HCT116 (cell line): Measurements from ENCODE around the gene PPM1H. TPM values are rescaled to one million over a fixed set of nuclear protein-coding genes. Genes with fewer than 3 reads are reported as not detected.

Source experiments
- ATAC-seq: fragments of 200-7000 bp; cut with Tn5 transposase; 2 replicates; pipeline ENCODE4 v1.9.1; 2020; ENCODE audit warnings: mild to moderate bottlenecking, moderate library complexity
- BruUV-seq: library from RNA; stranded (reverse); fragments of 400-500 nt; replicated peaks from 2 replicates; lab custom pipeline; 2021; lab: Mats Ljungman, UMichigan
- CTCF ChIA-PET: fragments of 300-600 bp; sonication (Branson Sonifier 250); formaldehyde crosslinking; loops from one replicate; lab custom pipeline; 2021; ENCODE audit warnings: antibody characterized with exemption; lab: Charles Lee
- POLR2A ChIA-PET: fragments of 300-600, 350-600 bp; sonication (Branson Sonifier 250); formaldehyde crosslinking; loops from one replicate; lab custom pipeline; 2021; ENCODE audit warnings: antibody characterized with exemption; lab: Charles Lee
- RAD21 ChIA-PET, 2 experiments: fragments of 300-600 bp; sonication (Branson Sonifier 250); formaldehyde crosslinking; loops; one replicate each; lab custom pipeline; 2023; ENCODE audit warnings: low total read pairs in 2 of 2; ENCODE audit not compliant: uncharacterized antibody in 2 of 2, unreplicated experiment in 2 of 2, low non-redundant PET in 1 of 2; lab: Charles Lee
- DNase-seq: peaks from one replicate; pipeline ENCODE4 v3.0.0-alpha.2; 2010; ENCODE audit warnings: low read depth, low spot score
- H2AFZ ChIP-seq: fragments of 200-600 bp; shearing (Covaris generic), sonication (generic); 2 replicates; pipeline ENCODE4 v1.6.1; 2017; ENCODE audit warnings: low read depth, mixed run types, mixed read lengths, antibody characterized with exemption, low read length; ENCODE audit not compliant: poor library complexity, severe bottlenecking
- H3K27ac ChIP-seq: 2 replicates; pipeline ENCODE4 v1.5.1; 2012; ENCODE audit warnings: low read depth, low read length
- H3K27me3 ChIP-seq: fragments of 200-600 bp; sonication (generic); 2 replicates; pipeline ENCODE4 v1.6.1; 2016; ENCODE audit warnings: mixed run types, low read length, mixed read lengths; ENCODE audit not compliant: insufficient read depth
- H3K36me3 ChIP-seq, 2 experiments: fragments of 200-500 bp in 1 of 2; fragments of 200-600 bp in 1 of 2; sonication (Bioruptor generic) in 1 of 2; sonication (generic) in 1 of 2; 2 replicates each; pipeline versions ENCODE4 v1.5.1 to v1.6.1; 2014 to 2016; ENCODE audit warnings: low read length in 2 of 2, inconsistent platforms in 1 of 2, mixed read lengths in 1 of 2, mixed run types in 1 of 2; ENCODE audit not compliant: insufficient read depth in 2 of 2, control insufficient read depth in 1 of 2
- H3K4me1 ChIP-seq, 2 experiments: fragments of 200-600 bp in 1 of 2; sonication (generic) in 1 of 2; 2 replicates each; pipeline versions ENCODE4 v1.5.1 to v1.6.1; 2012 to 2017; ENCODE audit warnings: low read length in 2 of 2, inconsistent platforms in 1 of 2, mild to moderate bottlenecking in 1 of 2, mixed read lengths in 1 of 2, mixed run types in 1 of 2, moderate library complexity in 1 of 2; ENCODE audit not compliant: insufficient read depth in 2 of 2, control insufficient read depth in 1 of 2
- H3K4me2 ChIP-seq: fragments of 200-600 bp; sonication (generic); 2 replicates; pipeline ENCODE4 v1.6.1; 2017; ENCODE audit warnings: mixed run types, low read length, mixed read lengths
- H3K4me3 ChIP-seq, 2 experiments: fragments of 200-600 bp in 1 of 2; sonication (generic) in 1 of 2; replicated peaks in 1 of 2; 2 replicates each; pipeline ENCODE4 v1.5.1; 2011 to 2016; ENCODE audit warnings: low read length in 2 of 2, control low read depth in 1 of 2, low read depth in 1 of 2, mild to moderate bottlenecking in 1 of 2, mixed read lengths in 1 of 2, mixed run types in 1 of 2
- H3K79me2 ChIP-seq: fragments of 200-600 bp; sonication (generic); 2 replicates; pipeline ENCODE4 v1.6.1; 2017; ENCODE audit warnings: mild to moderate bottlenecking, mixed run types, low read length, moderate library complexity, mixed read lengths; ENCODE audit not compliant: insufficient read depth
- H3K9ac ChIP-seq: fragments of 200-600 bp; sonication (generic); 2 replicates; pipeline ENCODE4 v1.6.1; 2016; ENCODE audit warnings: low read length, mixed read lengths
- H3K9me2 ChIP-seq: fragments of 200-600 bp; sonication (generic), shearing (Covaris generic); 2 replicates; pipeline ENCODE4 v1.6.1; 2017; ENCODE audit warnings: mixed run types, mild to moderate bottlenecking, moderate library complexity; ENCODE audit not compliant: insufficient read depth
- H3K9me3 ChIP-seq, 2 experiments: fragments of 200-500 bp in 1 of 2; fragments of 200-600 bp in 1 of 2; sonication (Bioruptor generic) in 1 of 2; sonication (generic) in 1 of 2; 2 replicates each; pipeline ENCODE4 v1.6.1; 2014 to 2017; ENCODE audit warnings: low read length in 2 of 2, mixed read lengths in 2 of 2, inconsistent platforms in 1 of 2, low read depth in 1 of 2, mild to moderate bottlenecking in 1 of 2, mixed run types in 1 of 2, moderate library complexity in 1 of 2; ENCODE audit not compliant: control insufficient read depth in 1 of 2, insufficient read depth in 1 of 2
- H4K20me1 ChIP-seq: fragments of 200-600 bp; sonication (generic), shearing (Covaris generic); 2 replicates; pipeline ENCODE4 v1.6.1; 2017; ENCODE audit warnings: mixed run types, mild to moderate bottlenecking, moderate library complexity; ENCODE audit not compliant: insufficient read depth
- CBX3 ChIP-seq: IDR thresholded peaks from 2 replicates; pipeline ENCODE4 v1.6.1; 2012; ENCODE audit warnings: low read depth
- CEBPB ChIP-seq: IDR thresholded peaks from 2 replicates; pipeline ENCODE4 v1.6.1; 2012; ENCODE audit warnings: low read depth
- EGR1 ChIP-seq: IDR thresholded peaks from 2 replicates; pipeline ENCODE4 v1.6.1; 2012; ENCODE audit warnings: low read depth
- EZH2 ChIP-seq: fragments of 200-600 bp; sonication (generic); IDR thresholded peaks from 2 replicates; pipeline ENCODE4 v1.6.1; 2017; ENCODE audit warnings: antibody characterized with exemption, mixed run types
- EZH2phosphoT487 ChIP-seq: fragments of 200-600 bp; IDR thresholded peaks from 2 replicates; pipeline ENCODE4 v1.6.1; 2018; ENCODE audit warnings: antibody characterized with exemption, borderline replicate concordance
- FOSL1 ChIP-seq: IDR thresholded peaks from 2 replicates; pipeline ENCODE4 v1.6.1; 2012; ENCODE audit warnings: low read depth
- JUND ChIP-seq: IDR thresholded peaks from 2 replicates; pipeline ENCODE4 v1.6.1; 2012
- SIN3A ChIP-seq: IDR thresholded peaks from 2 replicates; pipeline ENCODE4 v1.6.1; 2012; ENCODE audit warnings: low read depth
- SRF ChIP-seq: IDR thresholded peaks from 2 replicates; pipeline ENCODE4 v1.6.1; 2012; ENCODE audit warnings: low read depth
- TCF7L2 ChIP-seq: IDR thresholded peaks from 2 replicates; pipeline ENCODE4 v1.7.0; 2011; ENCODE audit warnings: borderline replicate concordance, inconsistent platforms; ENCODE audit not compliant: insufficient read depth, insufficient read length; ENCODE audit errors: extremely low read depth
- intact Hi-C: fragments of 100-400 bp; cut with micrococcal nuclease; formaldehyde crosslinking; loops from 2 replicates; pipeline ENCODE4 v1.10.0; 2022
- total RNA-seq: library from RNA; stranded (reverse); gene quantifications from one replicate; pipeline ENCODE4 v1.2.1, GENCODE V29; 2021; ENCODE audit not compliant: unreplicated experiment
- TF ChIP-seq, protein P1 (sequence below): IDR thresholded peaks from 2 replicates; pipeline ENCODE4 v1.6.1; 2011; ENCODE audit warnings: mild to moderate bottlenecking, low read length, moderate library complexity; ENCODE audit not compliant: insufficient replicate concordance; ENCODE audit errors: extremely low read depth
- TF ChIP-seq, protein P2 (sequence below), 3 experiments: fragments of 200-600 bp in 1 of 3; sonication (generic) in 1 of 3; IDR thresholded peaks in 2 of 3; conservative IDR thresholded peaks in 1 of 3; 2 replicates each; pipeline ENCODE4 v1.5.1; 2012 to 2017; ENCODE audit warnings: low read depth in 2 of 3, low read length in 2 of 3, antibody characterized with exemption in 1 of 3, borderline replicate concordance in 1 of 3, control low read depth in 1 of 3, mild to moderate bottlenecking in 1 of 3, mixed read lengths in 1 of 3, mixed run types in 1 of 3, moderate library complexity in 1 of 3; ENCODE audit not compliant: insufficient read depth in 1 of 3
- TF ChIP-seq, protein P3 (sequence below): IDR thresholded peaks from 2 replicates; pipeline ENCODE4 v1.6.1; 2012; ENCODE audit warnings: low read depth

Gene PPM1H
- total RNA-seq, 1 experiment from 2014 or later: 8.0 TPM

DNA sequence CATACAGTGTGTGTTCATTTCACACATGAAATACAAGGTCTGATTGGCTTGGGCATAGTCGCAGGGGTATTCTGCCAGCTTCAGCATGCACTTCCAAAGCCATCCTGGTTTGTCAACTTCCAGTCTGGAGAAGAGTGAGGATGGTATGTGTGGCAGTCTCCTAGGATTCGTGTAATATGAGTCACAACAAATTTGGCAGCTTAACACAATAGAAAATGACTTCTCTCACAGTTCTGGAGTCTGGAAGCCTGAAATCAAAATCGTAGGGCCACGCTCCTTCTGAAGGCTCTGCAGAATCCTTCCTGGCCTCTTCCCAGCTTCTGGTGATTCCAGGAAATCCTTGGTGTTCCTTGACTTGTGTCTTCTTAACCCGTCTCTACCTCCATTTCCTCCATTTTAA lies 167.5 kb downstream of the PPM1H start:
- Histone ChIP-seq H3K9ac (no peak overlapping the region), H2AFZ (no peak overlapping the region), H3K27ac (no peak overlapping the region), H3K4me2 (peak overlapping the region; percentile 6; the same call in 1 of the 2 replicates), H3K9me2 (no peaks in the 10 kb centered on the region), H3K4me1 (peaks cover 0 to 17% of the 10 kb centered on the region in 2 experiments; a peak in 2 of 4 replicates), H3K79me2 (no peaks in the 10 kb centered on the region), H3K9me3 (no peaks in the 10 kb centered on the region), H3K36me3 (no peaks in the 10 kb centered on the region), H4K20me1 (no peaks in the 10 kb centered on the region), H3K4me3 (no peak overlapping the region), H3K27me3 (no peaks in the 10 kb centered on the region)
- RAD21 ChIA-PET: no interaction called here
- no peak for DNase-seq
- ATAC-seq: no peak
- intact Hi-C loops: no loop called here
- TF ChIP-seq FOSL1: no peak
- TF ChIP-seq JUND: no peak
- no peak for TF ChIP-seq SRF
- TF ChIP-seq, protein P1, sequence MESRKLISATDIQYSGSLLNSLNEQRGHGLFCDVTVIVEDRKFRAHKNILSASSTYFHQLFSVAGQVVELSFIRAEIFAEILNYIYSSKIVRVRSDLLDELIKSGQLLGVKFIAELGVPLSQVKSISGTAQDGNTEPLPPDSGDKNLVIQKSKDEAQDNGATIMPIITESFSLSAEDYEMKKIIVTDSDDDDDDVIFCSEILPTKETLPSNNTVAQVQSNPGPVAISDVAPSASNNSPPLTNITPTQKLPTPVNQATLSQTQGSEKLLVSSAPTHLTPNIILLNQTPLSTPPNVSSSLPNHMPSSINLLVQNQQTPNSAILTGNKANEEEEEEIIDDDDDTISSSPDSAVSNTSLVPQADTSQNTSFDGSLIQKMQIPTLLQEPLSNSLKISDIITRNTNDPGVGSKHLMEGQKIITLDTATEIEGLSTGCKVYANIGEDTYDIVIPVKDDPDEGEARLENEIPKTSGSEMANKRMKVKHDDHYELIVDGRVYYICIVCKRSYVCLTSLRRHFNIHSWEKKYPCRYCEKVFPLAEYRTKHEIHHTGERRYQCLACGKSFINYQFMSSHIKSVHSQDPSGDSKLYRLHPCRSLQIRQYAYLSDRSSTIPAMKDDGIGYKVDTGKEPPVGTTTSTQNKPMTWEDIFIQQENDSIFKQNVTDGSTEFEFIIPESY: no peak
- TF ChIP-seq CBX3: no peak
- TF ChIP-seq SIN3A: no peak
- TF ChIP-seq EGR1: no peak
- no peak for TF ChIP-seq EZH2phosphoT487
- TF ChIP-seq TCF7L2: no peak
- no peak for TF ChIP-seq CEBPB
- TF ChIP-seq, protein P2, sequence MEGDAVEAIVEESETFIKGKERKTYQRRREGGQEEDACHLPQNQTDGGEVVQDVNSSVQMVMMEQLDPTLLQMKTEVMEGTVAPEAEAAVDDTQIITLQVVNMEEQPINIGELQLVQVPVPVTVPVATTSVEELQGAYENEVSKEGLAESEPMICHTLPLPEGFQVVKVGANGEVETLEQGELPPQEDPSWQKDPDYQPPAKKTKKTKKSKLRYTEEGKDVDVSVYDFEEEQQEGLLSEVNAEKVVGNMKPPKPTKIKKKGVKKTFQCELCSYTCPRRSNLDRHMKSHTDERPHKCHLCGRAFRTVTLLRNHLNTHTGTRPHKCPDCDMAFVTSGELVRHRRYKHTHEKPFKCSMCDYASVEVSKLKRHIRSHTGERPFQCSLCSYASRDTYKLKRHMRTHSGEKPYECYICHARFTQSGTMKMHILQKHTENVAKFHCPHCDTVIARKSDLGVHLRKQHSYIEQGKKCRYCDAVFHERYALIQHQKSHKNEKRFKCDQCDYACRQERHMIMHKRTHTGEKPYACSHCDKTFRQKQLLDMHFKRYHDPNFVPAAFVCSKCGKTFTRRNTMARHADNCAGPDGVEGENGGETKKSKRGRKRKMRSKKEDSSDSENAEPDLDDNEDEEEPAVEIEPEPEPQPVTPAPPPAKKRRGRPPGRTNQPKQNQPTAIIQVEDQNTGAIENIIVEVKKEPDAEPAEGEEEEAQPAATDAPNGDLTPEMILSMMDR (IDR thresholded peaks at IDR 0.05 in 2 of 3, conservative IDR thresholded peaks at IDR 0.05 in 1 of 3; ENCODE audit: borderline replicate concordance in 1 of 3, insufficient read depth in 1 of 3, low read depth in 2 of 3, low read length in 2 of 3): no peak
- no peak for TF ChIP-seq EZH2
- TF ChIP-seq, protein P3, sequence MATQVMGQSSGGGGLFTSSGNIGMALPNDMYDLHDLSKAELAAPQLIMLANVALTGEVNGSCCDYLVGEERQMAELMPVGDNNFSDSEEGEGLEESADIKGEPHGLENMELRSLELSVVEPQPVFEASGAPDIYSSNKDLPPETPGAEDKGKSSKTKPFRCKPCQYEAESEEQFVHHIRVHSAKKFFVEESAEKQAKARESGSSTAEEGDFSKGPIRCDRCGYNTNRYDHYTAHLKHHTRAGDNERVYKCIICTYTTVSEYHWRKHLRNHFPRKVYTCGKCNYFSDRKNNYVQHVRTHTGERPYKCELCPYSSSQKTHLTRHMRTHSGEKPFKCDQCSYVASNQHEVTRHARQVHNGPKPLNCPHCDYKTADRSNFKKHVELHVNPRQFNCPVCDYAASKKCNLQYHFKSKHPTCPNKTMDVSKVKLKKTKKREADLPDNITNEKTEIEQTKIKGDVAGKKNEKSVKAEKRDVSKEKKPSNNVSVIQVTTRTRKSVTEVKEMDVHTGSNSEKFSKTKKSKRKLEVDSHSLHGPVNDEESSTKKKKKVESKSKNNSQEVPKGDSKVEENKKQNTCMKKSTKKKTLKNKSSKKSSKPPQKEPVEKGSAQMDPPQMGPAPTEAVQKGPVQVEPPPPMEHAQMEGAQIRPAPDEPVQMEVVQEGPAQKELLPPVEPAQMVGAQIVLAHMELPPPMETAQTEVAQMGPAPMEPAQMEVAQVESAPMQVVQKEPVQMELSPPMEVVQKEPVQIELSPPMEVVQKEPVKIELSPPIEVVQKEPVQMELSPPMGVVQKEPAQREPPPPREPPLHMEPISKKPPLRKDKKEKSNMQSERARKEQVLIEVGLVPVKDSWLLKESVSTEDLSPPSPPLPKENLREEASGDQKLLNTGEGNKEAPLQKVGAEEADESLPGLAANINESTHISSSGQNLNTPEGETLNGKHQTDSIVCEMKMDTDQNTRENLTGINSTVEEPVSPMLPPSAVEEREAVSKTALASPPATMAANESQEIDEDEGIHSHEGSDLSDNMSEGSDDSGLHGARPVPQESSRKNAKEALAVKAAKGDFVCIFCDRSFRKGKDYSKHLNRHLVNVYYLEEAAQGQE: no peak
- no TSS peak for BruUV-seq
- POLR2A ChIA-PET: no interaction called here
- CTCF ChIA-PET: no interaction called here
